ENCODE data around the gene PDE10A.
"Not testable (repeated sequence)": the region's sequence is repeated elsewhere in the genome, so short reads cannot be mapped to it uniquely, and the experiment has no call there.

The PDE10A gene

DNA sequence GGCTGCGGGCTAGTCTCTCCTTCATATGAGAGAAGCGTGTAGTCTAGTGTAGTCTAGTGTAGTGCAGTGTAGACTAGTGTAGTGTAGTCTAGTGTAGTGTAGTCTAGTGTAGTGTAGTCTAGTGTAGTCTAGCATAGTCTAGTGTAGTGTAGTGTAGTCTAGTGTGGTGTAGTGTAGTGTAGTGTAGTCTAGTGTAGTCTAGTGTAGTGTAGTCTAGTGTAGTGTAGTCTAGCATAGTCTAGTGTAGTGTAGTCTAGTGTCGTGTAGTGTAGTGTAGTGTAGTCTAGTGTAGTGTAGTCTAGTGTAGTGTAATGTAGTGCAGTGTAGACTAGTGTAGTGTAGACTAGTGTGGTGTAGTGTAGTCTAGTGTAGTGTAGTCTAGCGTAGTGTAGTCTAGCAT is 44.1 kb downstream of the PDE10A start:
- not testable (repeated sequence) for DNase-seq

DNA sequence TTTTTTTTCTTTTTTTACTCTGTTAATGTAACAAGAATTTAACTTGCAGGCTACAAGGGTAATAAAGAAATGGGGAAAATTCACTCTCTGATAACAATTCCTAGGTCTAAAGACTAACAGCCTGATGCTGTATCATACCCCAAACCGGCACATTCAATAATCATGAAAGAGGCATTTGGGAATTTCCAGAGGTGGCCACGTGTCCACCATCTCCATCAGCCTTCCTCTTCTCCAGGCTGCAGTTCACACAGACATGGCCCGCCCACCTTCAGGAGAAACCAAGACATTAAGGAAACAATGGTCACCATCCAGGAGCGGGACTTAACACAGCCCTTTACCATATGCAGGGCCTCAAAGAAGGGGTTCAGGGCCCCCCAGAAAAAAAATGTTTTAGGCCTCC is 44.8 kb downstream of the PDE10A start:
- no peak for DNase-seq

DNA sequence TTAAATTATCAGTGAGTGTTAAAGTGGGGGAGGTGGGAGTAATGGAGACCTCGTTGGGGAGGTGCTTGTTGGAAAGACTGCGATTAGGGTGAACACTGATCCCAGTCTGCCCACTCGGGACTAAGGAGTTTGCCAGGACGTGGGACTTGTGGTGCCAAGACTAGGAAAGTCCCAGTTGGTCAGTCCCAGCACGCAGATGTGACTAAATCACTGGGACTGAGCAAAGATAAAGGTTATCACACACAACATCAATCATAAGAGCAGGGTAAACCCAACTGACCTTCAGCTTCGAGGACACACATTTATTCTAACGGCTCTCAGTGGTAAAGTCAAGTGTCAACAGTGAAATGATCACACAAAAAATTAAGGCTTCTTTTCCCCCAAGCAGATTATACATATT is 45.5 kb downstream of the PDE10A start:
- DNase-seq: no peak

DNA sequence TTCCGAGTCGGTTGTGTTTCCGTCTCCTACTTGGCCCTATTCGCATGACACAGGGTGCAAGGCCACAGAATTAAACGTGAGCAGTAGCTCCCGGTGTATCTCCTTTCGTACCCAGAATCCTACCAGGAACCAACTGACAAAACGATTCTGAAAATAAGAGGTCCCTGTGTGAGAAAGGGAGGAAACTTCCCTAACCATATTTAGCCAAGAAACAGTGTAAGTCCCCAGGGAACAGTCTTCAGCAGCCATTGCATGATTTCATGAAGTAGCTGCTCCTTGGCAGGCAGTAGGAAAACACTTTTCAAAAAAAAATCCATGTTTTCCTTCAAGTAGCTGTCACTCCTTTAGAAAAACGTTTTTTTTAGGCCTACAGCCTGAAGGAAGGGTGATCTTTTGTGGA is 46.9 kb downstream of the PDE10A start:
- no peak for DNase-seq

DNA sequence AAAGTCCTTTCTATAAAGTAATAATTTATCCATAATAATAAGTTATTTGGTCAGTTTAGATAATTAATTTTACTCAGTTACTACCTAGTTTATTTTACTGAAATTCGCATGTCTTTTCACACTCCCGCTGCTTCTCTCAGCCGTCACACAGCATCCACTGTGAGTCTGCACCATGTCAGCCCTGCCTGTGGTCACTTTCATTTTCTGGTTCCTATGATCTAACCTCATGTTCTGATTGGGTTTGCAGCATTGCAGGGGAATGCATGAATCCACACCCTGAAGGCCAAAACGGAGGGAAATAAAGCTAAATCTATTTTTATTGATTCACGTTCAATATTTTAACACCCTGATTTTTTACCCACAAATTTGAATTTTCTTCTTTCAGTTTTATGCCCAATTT is 47.4 kb downstream of the PDE10A start:
- no peak for DNase-seq

DNA sequence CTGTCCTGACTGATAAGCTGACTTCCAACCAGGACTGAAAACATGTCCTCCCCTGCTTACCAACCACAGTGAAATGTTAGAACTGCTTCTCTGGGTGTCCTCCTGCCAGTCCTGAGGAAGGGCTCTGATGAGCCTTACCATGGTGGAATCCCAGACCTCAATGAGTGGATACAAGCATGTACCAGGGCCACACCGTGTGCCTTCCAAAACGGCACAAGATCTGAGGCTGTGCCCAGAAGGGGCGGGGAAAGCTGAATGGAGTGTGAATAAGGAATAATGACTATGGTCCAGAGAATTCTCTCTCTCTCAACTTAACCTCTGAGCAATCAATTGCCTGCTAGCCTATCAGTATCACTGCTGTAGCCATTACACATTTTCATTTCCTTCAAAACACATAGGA is 51.7 kb downstream of the PDE10A start:
- DNase-seq: no peak

DNA sequence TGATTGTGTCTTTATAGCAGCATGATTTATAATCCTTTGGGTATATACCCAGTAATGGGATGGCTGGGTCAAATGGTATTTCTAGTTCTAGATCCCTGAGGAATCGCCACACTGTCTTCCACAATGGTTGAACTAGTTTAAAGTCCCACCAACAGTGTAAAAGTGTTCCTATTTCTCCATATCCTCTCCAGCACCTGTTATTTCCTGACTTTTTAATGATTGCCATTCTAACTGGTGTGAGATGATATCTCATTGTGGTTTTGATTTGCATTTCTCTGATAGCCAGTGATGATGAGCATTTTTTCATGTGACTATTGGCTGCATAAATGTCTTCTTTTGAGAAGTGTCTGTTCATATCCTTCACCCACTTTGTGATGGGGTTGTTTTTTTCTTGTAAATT is 54.5 kb downstream of the PDE10A start:
- DNase-seq: not testable (repeated sequence)

DNA sequence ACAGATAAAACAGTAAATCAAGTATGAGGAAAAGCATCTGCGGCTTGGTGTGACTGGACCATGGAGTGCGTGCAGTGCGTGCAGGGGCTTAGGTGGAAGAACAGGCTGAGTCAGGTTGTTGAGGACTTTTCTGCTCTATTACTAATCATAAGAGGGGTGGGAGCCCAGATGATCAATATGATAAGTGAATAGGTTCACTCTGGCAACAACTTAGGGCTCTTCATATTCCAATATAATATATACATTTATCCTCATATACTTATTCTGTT is 56.4 kb downstream of the PDE10A start:
- DNase-seq: no peak

DNA sequence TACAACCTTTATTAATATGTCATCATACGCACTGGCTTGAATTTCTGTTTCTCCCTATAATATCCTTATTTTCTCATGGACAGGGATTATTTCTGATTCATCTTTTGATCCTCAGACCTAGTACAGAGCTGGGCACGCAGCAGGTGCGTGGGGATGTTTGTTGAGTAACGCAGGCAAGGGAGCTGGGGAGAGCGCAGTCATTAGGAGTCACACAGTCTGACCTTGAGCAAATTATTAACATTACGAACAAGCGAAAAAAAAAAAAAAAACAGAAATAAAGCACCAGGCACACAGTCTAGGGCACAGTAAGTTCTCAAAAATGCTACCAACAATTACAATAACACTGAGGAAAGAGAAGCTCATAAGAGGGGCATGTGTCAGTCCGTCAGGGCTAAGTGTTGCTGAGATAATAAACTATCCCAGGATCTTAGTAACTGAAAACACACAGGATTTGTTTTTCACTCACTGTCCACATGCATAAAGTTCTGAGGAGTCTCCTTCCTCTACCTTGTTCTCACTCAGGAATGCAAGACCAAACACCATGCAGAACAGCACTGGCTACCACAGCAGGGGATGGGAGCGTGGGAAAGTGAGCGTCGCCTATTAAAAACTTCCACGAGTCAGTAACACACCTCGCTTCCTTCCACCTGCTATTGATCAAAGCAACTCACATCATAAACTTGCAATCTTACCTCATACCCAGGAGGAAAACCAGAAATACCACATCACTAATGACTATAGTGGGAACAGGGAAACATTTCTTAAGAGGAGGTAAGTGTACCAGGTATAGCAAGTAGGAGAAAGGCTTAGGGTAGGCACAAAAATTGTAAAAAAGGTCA is 56.9 kb downstream of the PDE10A start:
- no peak for DNase-seq

DNA sequence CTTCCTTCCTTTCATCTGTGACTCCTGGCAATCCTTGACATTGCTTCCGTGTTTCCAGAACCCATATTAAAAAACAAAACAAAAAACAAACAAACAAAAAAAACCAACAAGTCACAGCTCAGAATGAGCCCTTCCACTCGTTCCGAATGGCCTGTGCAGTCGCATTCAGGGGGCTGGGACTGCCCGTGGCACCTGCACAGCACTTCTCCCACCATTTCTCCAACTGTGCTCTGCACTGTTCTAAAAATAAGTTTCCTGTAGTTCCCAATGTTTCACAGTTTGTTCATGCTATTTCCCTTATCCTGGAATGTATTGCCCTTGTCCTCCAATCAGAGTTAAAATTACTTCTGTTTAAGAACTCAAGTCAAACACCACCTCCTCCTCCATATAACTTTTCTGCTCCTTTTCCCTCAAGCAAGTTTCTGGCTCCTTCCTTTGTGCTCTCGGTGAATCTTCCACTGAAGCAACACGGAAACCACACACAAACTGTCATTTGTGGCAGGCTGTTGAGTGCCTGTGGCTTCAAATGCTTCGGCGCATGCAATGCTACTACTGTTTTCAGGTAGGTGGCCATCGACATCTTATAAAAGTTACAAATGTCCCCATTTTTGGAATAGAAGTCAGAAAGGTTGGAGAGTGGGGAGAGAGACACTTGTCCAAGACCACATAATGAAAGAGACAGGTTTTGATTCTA is 57.7 kb downstream of the PDE10A start:
- DNase-seq: no peak

DNA sequence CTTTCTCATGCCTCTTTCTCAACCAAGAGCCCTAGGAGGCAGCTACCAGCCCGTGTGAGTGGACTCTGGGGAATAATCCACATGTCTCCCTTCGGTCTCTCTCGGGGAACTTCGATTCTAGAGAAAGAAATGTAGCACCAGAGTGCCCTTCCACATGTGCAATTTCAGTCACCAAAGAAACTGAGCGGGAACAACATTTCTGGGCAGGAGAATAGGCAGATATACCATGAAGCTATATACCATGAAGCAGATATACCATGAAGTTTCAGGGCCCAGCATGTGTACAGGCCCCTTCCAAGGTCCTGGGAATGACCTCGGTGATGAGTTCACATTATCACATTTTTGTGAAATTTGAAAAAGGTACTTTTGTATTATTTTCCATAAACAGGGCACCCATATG is 60.8 kb downstream of the PDE10A start:
- DNase-seq: no peak

DNA sequence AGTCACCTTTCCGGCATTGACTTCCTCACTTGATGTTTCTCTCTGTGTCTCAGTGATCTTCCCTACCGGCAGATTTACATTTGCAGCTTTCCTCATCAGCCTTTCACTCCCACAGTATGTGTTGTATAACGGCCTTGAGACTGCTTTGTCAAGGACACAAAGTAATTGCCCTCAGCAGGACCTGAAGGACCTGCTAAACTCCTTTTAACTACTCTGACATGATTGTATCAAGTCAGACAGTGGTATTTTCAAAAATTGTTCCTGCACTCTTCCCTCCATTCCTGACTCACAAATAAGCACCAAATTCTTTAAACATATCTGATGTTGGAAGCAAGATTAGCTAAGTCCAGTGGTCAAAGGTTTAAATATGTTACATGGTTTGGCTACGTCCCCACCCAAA is 62.4 kb downstream of the PDE10A start:
- no peak for DNase-seq

DNA sequence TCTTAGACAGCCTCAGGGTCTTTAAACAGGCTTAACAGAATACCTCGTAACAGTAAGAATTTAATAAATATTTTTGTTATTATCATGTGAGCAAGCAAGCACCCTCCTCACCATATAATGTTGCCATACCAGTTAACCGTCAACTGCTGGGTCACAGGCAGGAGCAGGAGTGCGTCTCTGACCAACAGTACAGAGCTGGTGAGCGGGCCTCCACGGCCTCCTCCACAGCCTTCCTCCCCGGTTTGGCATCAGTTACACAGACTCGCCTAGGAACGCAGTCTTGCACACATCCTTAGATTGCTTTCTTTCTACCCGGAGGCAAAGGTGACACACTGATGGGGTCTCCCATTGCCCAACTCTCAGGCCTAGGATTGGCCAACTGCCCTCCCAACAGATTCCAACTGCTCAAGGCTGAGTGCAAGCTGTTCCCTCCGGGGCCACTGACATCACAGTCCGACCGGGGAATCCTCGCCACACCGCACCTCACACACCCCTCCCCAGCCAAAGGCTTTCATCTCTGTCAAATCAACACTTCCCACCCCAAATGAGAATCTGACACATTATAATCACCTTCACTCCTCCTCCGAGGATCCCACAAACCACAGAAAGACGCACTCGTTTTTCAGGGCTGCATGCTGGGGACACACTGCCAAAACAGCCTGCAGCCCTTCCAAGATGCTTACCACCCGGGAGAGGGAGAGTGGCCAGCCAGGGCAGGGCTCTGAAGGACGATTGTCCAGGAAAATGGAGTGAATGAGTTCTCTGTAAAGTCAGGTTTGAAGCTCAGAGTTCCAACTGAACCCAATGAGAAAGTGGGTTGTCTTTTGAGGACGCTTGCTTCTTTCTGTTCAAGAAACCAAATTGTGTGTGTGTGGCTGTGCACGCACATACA is 63.2 kb downstream of the PDE10A start:
- no peak for DNase-seq

DNA sequence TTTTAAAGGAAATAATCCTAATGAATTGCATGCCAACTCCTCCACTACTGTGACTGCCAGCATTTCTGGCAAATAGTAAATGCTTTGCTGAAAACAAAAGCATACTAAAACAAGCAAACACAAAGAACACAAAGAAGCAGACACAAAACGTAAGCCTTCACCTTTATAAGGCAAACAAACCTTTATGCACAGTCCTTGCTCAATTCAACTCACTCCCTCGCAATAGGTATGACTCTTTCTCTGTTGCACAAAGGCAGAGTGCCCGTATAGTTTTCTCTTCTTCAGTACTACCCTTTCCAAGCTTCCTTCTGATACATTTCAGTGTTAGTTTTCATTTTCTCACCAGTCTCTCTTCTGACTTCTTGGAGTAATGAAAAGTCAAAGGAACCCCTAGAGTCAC is 63.9 kb downstream of the PDE10A start:
- DNase-seq: no peak

DNA sequence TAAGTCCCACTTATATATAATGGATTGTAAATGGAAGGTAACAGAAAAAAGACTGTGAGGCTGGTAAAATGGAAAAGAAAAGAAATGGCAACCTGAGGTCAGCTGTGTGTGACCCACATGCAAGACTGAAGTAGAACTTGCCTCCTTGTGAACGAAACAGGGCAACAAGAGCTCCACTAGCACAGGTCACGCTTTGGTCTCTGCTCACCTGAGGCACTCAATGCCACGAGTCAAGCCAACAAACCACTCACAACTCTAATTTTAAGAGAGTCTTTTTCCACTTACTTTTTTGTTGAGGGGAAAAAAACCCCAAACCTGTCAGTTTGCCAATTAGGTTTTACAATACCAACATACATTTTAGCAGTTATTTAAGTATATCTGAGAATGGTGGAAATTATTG is 65.2 kb downstream of the PDE10A start:
- DNase-seq: no peak

DNA sequence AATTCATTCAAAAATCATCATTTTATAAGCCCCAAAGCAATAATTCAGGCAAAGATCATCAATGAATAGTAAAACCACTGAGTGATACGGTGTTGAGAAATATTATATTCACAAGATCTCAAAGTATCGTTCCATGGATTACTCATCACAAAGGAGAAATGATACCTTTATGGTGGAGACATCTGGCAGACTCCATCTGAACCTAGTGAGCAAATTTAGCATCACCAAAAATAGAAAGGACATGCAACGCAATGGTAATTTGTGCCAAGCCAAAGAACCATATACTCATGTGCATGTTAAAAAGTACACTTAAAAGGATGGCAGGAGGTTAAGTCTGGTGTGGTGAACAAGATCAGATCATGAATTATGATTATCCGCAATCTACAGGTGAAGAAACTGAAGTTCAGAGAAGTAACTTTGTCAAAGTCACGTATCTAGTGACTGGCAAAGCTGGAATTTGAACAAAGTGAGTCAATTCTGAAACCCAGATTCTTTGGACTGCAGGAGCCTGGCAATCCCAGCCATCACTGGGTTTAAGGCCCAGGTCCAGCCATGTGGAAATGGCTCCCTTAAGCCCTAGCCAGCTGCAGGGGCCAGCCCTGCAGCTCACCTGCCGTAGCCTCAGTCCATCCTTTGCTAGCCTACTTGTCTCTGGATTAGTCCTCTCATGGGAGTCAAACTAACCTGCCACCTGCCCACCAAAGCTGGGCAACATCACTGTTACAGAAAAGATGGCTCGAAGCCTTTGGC is 68.3 kb downstream of the PDE10A start:
- no peak for DNase-seq

DNA sequence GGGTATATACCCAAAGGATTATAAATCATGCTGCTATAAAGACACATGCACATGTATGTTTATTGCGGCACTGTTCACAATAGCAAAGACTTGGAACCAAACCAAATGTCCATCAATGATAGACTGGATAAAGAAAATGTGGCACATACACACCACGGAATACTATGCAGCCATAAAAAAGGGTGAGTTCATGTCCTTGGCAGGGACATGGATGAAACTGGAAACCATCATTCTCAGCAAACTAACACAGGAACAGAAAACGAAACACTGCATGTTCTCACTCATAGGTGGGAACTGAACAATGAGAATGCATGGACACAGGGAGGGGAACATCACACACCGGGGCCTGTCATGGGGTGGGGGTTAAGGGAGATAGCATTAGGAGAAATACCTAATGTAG is 70.1 kb downstream of the PDE10A start:
- DNase-seq: not testable (repeated sequence)

DNA sequence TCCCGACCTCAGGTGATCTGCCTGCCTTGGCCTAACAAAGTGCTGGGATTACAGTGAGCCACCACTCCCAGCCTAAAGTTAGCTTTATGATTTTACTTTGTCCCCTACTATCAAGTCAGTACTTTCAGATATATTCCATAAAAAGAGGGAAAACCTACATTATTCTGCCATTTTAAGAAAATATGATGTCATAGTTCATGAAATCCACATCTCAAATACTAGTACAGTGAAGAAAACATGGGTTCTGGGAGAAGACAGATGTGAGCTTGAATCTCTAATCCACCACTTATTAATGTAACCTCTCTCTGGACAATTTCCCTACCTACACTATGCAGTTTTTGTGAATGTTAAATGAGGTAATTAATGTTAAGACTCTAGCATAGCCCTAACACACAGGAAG is 74.5 kb downstream of the PDE10A start:
- no peak for DNase-seq

DNA sequence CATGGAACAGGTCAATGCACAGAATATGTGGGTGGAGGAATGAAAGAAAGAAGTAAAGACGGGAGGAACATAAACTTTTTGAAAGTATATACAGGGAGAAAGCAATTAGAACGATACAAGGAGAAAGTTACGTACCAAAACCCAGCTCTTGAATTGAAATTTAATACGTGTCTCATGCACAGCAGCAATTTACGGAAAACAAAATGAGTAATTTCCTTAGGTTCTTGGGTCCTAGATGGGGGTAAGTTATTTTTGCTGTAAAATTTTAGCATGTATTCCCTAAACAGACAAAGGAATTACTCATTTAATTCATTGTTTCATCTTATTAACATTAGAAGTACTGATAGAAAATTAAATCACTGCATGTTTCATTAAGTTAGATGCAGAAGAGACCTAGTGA is 75.8 kb downstream of the PDE10A start:
- DNase-seq: no peak

DNA sequence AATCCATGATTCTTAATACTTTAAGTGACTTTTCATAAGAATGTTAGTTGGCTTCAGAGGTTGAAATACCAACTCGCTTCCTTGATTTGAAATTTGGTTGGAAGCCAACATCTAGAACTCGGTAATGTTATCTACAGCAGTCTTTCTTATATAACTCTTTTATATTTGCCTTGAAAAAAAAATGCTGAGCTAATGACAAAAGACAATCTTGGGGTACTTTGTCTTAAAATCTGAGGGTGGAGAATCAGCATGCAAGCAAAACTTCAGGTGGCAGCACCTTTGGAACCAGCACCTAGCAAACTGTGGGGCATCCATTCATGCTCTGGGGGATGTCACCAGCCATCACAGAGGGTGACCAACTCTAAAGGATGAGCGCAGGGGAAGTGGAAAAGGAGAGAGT is 76.3 kb downstream of the PDE10A start:
- DNase-seq: no peak

DNA sequence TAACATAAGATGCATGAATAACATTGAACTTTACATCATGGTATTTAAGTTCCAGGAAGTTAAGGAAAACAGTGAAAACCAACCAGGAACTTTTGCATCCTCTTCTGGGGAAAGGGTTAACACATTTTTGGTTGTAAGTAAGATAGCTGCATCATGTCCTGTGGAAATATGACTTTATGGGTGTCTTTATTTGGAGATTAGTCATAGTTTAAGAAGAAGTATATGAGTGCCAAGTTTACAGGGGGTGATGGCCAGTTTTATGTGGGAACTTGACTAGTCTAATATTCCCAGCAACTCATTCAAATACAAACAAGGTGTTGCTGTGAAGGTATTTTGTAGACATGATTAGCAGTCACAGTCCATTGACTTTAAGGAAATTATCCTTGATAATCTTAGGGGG is 78.0 kb downstream of the PDE10A start:
- no peak for DNase-seq

DNA sequence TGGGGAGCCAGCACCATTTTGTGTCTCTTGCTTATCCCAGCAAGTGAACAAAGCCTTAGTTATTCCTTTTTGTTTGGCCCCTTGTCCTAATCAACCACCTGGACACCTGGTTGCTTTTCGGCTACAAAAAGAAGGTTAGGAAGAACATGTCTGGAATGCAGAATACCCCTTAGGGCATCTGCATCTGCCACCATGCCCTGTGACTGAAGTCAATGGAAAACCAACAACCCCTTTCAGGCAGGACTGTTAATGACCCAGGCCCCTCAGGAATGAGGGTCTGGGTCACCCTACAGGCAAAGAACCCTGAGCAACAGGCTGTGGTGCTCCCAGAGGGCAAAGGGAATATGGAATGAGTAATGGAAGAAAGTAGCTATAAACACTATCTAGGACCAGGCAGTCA is 78.5 kb downstream of the PDE10A start:
- no peak for DNase-seq

DNA sequence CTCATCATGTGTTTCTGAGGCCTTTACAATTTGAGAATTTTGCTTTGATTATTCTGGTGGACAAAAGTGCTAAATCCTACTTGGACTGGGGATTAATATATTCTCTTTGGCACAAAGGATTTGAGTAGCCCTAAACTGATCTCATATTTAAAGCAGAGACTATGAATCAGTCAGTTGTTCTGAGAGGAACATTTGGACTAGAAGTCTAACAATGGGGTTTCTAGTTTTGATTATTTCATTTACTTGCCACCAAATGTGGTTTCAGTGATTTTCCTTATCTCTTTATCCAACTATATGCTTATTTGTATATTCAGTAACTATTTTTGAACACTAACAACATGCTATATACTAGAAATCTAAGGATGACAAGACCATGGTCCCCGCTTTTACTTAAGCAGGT is 81.4 kb downstream of the PDE10A start:
- no peak for DNase-seq

Measured in right hindlimb (tissue), 1 donor.